Measurements from ENCODE around the gene MDM2. TPM values are rescaled to one million over a fixed set of nuclear protein-coding genes. Genes with fewer than 3 reads are reported as not detected.
A peak's percentile ranks its signal among the peaks of the same experiment; 100 is the strongest.
"Not testable (repeated sequence)": the region's sequence is repeated elsewhere in the genome, so short reads cannot be mapped to it uniquely, and the experiment has no call there.

The MDM2 gene
- total RNA-seq, 1 experiment from 2014 or later = 2,133 TPM

DNA sequence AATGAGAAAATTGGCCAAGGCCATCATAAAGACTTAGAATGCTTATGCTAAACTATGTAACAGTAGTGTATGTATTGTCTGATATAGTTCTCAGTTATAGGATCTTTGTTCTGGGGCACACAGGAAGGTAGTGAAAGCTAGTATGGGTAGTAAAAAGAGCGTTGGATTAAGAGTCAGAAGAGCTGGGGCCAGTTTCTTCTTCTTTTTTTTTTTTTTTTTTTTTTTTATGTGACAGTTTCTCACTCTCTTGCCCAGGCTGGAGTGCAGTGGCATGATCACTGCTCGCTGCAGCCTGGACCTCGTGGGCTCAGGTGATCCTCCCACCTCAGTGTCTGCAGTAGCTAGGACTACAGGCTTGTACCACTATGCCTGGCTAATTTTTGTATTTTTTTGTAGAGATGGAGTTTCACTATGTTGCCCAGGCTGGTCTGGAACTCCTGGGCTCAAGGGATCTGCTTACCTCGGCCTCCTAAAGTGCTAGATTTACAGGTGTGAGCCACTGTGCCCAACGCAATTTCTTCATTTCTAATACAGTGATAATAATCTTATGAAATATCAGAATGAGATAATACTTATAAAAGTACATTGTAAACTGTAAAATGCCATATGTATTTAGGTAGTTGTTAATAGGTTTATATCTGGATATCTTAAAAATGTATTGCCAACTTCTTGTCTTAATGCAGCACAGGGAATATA lies 7.4 kb downstream of the MDM2 start:
- DNase-seq (ENCODE audit: low read depth in 1 of 2, low spot score in 2 of 2) = peak; percentile 73 to 88
- no peak overlapping the region for H3K4me3 ChIP-seq

DNA sequence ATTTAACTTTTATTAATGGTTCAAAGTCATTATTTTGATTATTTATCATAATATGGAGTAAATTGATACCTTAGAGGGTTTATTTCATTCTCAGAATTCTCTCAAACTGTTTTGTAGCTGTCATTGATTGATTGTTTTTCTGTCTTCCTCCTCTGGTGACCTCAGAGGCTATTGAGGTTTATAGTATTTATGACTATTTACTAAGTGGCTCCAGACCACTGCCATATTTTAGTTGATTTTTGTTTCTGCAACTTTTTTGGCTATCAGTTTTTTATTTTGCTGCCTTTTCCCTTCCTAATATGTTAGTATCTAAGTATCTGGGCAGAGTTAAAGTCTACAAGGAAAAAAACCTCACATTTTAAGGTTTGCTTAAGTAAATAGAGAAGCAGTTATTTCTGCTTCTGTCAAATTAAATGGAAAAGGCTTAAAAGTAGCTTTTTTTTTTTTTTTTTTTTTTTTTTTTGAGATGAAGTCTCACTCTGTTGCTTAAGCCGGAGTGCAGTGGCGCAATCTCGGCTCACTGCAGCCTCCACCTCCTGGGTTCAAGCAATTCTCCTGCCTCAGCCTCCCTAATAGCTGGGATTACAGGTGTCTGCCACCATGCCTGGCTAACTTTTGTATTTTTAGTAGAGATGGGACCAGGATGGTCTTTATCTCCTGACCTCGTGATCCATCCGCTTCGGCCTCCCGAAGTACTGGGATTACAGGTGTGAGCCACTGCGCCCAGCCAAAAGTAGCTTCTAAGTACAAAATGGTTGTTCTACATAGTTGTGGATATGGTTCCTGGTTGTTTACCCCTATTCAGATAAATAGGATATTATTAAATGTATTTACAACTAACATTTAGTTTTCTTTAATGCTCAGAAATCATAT lies 8.2 kb downstream of the MDM2 start:
- Histone ChIP-seq H3K27me3 (replicated peaks) (no peaks in the 10 kb centered on the region), H3K27ac (no peak overlapping the region), H3K9me3 (replicated peaks) (no peaks in the 10 kb centered on the region), H3K4me3 (no peak overlapping the region), H3K4me1 (replicated peaks) (peaks cover under 1% of the 10 kb centered on the region), H3K36me3 (peaks cover 97% of the 10 kb centered on the region)
- DNase-seq (ENCODE audit: low read depth in 1 of 2, low spot score in 2 of 2) = peak; percentile 73 to 93

More for the DNA sequence above, 7.4 kb downstream of the MDM2 start:
- Histone ChIP-seq H3K27me3 (replicated peaks) (no peaks in the 10 kb centered on the region), H3K36me3 (peaks cover 97% of the 10 kb centered on the region), H3K9me3 (replicated peaks) (no peaks in the 10 kb centered on the region), H3K4me1 (replicated peaks) (no peaks in the 10 kb centered on the region), H3K27ac (no peak overlapping the region)

DNA sequence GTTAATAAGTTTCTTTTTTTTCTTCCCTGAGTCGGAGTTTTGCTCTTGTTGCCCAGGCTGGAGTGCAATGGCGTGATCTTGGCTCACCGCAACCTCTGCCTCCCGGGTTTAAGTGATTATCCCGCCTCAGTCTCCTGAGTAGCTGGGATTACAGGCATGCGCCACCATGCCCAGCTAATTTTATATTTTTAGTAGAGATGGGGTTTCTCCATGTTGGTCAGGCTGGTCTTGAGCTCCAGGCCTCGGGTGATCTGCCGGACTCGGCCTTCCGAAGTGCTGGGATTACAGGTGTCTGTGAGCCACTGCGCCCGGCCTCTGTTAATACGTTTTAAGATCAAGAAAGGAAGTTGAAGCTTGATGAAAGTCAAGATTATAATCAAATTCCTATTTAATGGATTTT lies 11.5 kb downstream of the MDM2 start:
- peak; percentile 74 to 94 for DNase-seq (ENCODE audit: low read depth in 1 of 2, low spot score in 2 of 2)
- not testable (repeated sequence) for H3K27ac ChIP-seq; H3K27me3 ChIP-seq (replicated peaks); H3K4me1 ChIP-seq (replicated peaks); H3K9me3 ChIP-seq (replicated peaks); H3K4me3 ChIP-seq
- peaks cover 97% of the 10 kb centered on the region for H3K36me3 ChIP-seq

DNA sequence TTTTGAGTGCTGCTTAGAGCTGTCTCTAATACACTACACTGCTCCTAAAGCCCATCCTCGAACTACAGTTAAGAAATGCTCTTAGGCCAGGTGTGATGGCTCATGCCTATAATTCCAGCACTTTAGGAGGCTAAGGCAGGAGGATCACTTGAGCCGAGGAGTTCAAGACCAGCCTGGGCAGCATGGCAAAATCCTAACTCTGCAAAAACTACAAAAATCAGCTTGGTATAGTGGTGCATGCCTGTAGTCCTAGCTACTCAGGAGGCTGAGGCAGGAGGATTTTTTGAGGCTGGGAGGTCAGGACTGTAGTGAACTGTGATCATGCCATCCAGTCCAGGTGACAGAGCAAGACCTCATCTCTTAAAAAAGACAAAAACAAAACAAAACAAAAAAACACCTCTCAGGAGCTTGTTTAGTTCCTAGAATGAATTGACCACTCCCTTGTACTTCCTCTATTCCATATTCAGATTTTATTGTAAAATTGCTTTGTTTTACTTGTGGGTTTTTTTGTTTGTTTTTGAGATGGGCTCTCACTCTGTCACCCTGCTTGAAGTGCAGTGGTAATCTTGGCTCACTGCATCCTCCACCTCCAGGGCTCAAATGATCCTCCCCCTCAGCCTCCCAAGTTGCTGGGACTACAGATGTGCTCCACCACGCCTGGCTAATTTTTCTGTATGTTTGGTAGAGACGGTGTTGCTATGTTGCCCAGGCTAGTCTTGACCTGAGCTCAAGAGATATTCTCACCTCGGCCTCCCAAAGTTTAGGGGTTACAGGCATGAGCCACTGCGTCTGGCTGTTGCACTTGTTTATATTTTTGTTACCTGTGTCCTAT lies 13.6 kb downstream of the MDM2 start:
- H3K27ac ChIP-seq = no peak overlapping the region
- H3K4me3 ChIP-seq = no peak overlapping the region
- peak; percentile 82 to 95 for DNase-seq (ENCODE audit: low read depth in 1 of 2, low spot score in 2 of 2)
- peaks cover 96% of the 10 kb centered on the region for H3K36me3 ChIP-seq
- H3K9me3 ChIP-seq (replicated peaks) = no peaks in the 10 kb centered on the region
- H3K4me1 ChIP-seq (replicated peaks) = peaks cover 4% of the 10 kb centered on the region
- no peaks in the 10 kb centered on the region for H3K27me3 ChIP-seq (replicated peaks)

DNA sequence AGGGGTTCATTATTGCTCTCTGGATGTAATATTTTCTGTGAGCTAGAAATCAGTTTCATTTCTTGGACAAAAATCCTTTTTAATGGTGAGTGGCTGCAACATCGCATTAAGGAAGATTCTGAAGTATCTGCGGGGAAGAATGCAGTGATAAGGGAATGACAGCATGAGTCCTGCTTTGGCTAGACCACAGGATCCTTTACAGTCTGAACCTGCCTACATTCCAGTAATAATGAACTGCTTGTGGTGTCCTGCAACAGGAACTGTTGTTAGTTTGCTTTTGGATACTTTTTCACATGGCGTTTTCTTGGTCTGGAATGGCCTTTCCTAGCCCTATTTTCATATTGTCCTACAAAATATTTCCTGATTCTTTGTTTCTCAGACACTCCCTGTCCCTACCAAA lies 15.7 kb downstream of the MDM2 start:
- H3K27ac ChIP-seq = no peak overlapping the region

DNA sequence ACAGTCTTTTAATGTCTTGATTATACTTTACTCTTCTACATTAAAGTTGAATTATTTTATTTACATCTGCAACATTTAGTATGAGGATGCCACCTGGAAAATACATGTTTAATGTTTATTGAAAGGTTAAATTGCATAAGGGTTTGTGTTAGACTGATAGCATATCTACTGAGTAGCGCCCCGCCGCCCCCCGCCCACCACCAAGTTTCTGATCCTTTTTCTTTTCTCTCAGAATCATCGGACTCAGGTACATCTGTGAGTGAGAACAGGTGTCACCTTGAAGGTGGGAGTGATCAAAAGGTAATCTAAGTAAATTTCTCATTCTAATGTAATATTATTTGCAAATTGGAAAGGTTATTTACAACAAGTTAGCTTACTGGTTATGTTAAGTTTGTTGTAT lies 16.2 kb downstream of the MDM2 start:
- Histone ChIP-seq H3K27ac (no peak overlapping the region), H3K4me3 (no peak overlapping the region), H3K36me3 (peaks cover 99% of the 10 kb centered on the region), H3K9me3 (replicated peaks) (no peaks in the 10 kb centered on the region), H3K27me3 (replicated peaks) (no peaks in the 10 kb centered on the region), H3K4me1 (replicated peaks) (peaks cover 17% of the 10 kb centered on the region)
- peak; percentile 76 to 93 for DNase-seq (ENCODE audit: low read depth in 1 of 2, low spot score in 2 of 2)

More for the DNA sequence above, 15.7 kb downstream of the MDM2 start:
- Histone ChIP-seq H3K36me3 (peaks cover 99% of the 10 kb centered on the region), H3K4me1 (replicated peaks) (peaks cover 17% of the 10 kb centered on the region), H3K9me3 (replicated peaks) (no peaks in the 10 kb centered on the region), H3K4me3 (no peak overlapping the region), H3K27me3 (replicated peaks) (no peaks in the 10 kb centered on the region)
- peak in 1 of 2 experiments; percentile 82 for DNase-seq (ENCODE audit: low read depth in 1 of 2, low spot score in 2 of 2)

DNA sequence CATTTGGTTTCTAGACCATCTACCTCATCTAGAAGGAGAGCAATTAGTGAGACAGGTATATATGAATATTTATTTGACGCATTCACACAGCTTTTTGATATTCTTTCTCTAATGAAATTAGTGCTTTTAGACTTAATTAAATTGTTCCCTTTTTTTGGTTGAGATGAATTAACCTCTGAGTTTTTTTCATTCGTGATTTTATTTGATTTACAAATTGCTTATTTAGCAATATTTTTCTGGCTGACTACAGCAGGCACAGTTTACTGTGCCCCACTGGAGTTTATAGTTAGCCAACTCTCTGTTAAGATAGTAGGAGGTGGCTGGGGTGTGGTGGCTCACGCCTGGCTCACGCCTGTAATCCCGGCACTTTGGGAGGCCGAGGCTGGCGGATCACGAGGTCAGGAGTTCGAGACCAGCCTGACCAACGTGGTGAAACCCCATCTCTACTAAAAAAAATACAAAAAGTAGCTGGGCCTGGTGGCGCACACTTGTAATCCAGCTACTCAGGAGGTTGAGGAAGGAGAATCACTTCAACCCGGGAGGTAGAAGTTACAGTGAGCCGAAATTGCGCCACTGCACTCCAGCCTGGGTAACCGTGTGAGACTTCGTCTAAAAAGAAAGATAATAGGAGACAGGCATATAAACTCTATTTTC lies 16.7 kb downstream of the MDM2 start:
- DNase-seq (ENCODE audit: low read depth in 1 of 2, low spot score in 2 of 2) = peak; percentile 72 to 91
- Histone ChIP-seq H3K27ac (no peak overlapping the region), H3K9me3 (replicated peaks) (no peaks in the 10 kb centered on the region), H3K27me3 (replicated peaks) (no peaks in the 10 kb centered on the region), H3K4me1 (replicated peaks) (peaks cover 17% of the 10 kb centered on the region), H3K4me3 (no peak overlapping the region), H3K36me3 (peaks cover 99% of the 10 kb centered on the region)

DNA sequence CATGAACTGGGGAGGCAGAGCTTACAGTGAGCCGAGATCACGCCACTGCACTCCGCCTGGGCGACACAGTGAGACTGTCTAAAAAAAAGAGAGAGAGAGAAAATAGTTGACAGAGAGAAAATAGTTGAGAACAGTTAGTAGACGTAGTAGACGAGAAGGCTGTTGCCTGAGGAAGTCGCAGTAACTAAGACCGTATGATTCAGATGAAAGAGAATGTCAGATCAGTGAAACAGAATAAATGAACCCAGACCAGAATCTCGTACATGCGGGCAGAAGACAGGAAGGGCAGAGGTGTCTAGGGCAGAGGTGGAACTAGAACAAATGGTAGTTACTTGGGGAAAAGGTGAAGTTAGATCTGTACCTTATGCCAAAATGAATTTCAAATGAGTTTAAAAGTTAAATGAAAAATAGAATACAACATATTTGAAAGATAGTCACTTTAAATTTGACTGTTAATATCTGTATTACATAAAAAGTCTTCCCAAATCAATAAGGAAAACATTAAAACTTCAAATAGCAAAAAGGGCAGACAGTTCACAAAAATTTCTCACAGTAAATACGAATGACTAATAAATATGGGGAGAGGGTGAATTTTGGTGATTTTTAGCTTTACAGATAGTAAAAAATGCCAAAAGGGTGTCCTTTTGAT lies 17.7 kb downstream of the MDM2 start:
- Histone ChIP-seq H3K4me1 (replicated peaks) (peaks cover 17% of the 10 kb centered on the region), H3K9me3 (replicated peaks) (no peaks in the 10 kb centered on the region), H3K27ac (no peak overlapping the region), H3K27me3 (replicated peaks) (no peaks in the 10 kb centered on the region), H3K36me3 (peaks cover 99% of the 10 kb centered on the region), H3K4me3 (no peak overlapping the region)
- DNase-seq (ENCODE audit: low read depth in 1 of 2, low spot score in 2 of 2) = peak in 1 of 2 experiments; percentile 90

DNA sequence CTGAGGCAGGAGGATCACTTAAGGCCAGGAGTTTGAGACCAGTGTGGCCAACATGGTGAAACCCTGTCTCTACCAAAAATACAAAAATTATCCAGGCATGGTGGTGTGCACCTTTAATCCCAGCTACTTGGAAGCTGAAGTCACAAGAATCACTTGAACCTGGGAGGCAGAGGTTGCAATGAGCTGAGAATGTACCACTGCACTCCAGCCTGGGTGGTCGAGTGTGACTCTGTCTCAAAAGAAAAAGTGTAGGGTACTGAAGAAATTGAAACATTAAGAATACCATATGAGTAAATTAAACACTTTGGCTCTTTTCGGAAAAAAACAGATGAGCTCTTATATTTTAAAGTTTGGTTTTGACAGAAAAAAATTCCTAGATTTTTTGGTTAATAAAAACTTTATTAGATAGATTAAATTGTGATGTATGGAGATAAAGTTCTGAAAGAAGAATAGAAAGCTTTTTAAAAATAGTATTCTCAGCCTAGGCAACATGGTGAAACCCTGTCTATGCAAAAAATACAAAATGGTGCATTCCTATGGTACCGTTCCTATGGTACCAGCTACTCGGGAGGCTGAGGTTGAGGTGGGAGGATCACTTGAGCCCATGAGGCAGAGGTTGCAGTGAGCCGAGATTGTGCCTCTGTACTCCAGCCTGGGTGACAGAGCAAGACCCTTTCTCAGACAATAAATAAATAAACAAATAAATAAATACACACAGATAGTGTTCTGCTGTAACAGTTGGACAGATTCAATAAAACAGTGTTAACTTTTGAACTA lies 20.1 kb downstream of the MDM2 start:
- Histone ChIP-seq H3K27ac (peak overlapping the region; percentile 0), H3K27me3 (replicated peaks) (no peaks in the 10 kb centered on the region), H3K36me3 (peaks cover 96% of the 10 kb centered on the region), H3K9me3 (replicated peaks) (no peaks in the 10 kb centered on the region), H3K4me1 (replicated peaks) (peaks cover 19% of the 10 kb centered on the region), H3K4me3 (no peak overlapping the region)
- DNase-seq (ENCODE audit: low read depth in 1 of 2, low spot score in 2 of 2) = peak in 1 of 2 experiments; percentile 93

DNA sequence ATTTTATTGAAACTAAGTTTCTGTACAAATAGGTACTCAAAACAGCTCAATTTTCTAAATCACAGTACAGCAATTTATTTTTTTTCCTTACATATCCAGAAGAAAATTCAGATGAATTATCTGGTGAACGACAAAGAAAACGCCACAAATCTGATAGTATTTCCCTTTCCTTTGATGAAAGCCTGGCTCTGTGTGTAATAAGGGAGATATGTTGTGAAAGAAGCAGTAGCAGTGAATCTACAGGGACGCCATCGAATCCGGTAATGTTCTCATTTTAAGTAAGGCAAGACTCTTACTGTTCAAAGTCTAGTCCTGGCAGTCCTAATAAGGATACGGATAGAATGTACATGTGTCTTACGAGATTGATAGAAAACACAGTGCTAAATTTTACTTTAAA lies 20.7 kb downstream of the MDM2 start:
- H3K27me3 ChIP-seq (replicated peaks) = no peaks in the 10 kb centered on the region
- peaks cover 19% of the 10 kb centered on the region for H3K4me1 ChIP-seq (replicated peaks)
- DNase-seq (ENCODE audit: low read depth in 1 of 2, low spot score in 2 of 2) = peak in 1 of 2 experiments; percentile 77
- H3K36me3 ChIP-seq = peaks cover 94% of the 10 kb centered on the region
- H3K9me3 ChIP-seq (replicated peaks) = no peaks in the 10 kb centered on the region
- no peak overlapping the region for H3K4me3 ChIP-seq
- H3K27ac ChIP-seq = no peak overlapping the region

DNA sequence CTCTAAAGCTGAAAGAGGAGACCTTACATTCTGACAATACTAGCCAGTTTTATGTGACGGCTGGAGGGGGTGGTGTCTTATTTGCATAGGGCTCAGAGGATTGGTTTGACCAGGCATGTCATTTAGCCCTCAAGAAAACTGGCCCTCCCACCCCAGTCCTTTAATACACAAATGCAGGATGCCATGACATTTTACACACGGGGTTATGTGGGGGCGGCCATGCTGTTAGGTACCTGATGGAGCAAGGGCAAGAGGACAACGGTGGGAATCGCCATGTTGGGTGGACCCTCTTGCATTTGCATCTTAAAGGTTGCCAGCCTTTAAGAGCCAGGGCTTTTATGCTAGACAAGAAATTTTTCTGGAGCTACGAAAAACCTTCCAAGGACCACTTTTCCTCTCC lies 23.3 kb downstream of the MDM2 start:
- no peaks in the 10 kb centered on the region for H3K27me3 ChIP-seq (replicated peaks)

DNA sequence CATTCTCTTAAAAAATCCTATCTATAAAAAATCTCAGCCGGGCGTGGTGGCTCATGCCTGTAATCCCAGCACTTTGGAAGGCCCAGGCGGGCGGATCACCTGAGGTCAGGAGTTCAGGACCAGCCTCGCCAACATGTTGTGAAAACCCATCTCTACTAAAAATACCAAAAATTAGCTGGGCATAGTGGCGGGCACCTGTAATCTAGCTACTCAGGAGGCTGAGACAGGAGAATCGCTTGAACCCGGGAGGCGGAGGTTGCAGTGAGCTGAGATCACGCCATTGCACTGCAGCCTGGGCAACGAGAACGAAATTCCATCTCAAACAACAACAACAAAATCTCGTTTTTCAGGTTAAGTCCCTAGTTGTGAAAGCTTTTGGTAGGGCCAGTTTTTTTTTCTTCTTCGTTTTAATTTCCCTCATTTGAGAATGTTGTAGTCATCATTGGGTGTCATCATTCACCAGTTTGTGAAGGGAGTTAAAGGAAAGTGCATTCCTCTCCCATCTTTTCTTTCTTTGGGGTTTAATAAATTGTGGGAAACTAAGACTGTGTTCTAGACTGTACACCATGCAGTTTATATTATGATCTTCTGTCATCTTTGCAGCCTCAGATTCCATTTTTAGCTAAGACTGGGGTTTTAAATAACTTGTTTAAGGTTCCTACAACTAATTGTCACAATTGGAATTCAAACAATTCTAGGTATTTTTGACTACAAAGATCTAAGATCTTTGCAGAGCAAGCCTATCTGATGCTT lies 23.9 kb downstream of the MDM2 start:
- no peak overlapping the region; the same call in 1 of the 2 replicates for H3K27ac ChIP-seq
- peaks cover 95% of the 10 kb centered on the region for H3K36me3 ChIP-seq
- H3K4me1 ChIP-seq (replicated peaks) = peaks cover 16% of the 10 kb centered on the region
- no peak overlapping the region for H3K4me3 ChIP-seq
- DNase-seq (ENCODE audit: low read depth in 1 of 2, low spot score in 2 of 2) = peak; percentile 86 to 97
- H3K27me3 ChIP-seq (replicated peaks) = no peaks in the 10 kb centered on the region
- H3K9me3 ChIP-seq (replicated peaks) = no peaks in the 10 kb centered on the region

More for the DNA sequence above, 23.3 kb downstream of the MDM2 start:
- Histone ChIP-seq H3K36me3 (peaks cover 94% of the 10 kb centered on the region), H3K4me1 (replicated peaks) (peaks cover 19% of the 10 kb centered on the region), H3K4me3 (no peak overlapping the region), H3K9me3 (replicated peaks) (no peaks in the 10 kb centered on the region), H3K27ac (no peak overlapping the region)
- peak; percentile 87 to 96 for DNase-seq (ENCODE audit: low read depth in 1 of 2, low spot score in 2 of 2)
